Measurements from ENCODE around the gene LBX1.

Gene LBX1

DNA sequence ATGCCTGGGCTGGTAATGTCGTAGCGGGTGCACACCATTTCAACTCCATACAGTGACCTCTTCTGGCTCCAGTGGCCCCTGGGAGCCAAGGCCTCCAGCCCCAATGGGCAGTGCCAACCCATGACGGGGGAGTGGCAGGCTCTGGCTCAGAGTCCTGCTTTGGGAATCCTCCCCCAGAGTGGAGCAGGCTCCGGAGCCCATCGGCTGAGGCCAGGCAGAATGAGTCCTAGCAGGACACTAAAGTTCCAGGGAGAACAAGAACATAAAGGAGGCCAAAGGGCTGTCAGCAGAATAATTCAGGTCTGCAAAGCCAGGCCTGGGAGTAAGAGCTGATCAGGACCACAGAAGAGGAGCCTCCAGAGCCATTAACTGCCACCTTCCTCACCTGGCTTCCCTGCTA lies 33.3 kb downstream of the LBX1 start:
- Histone ChIP-seq H3K27ac (no peak overlapping the region), H3K36me3 (no peaks in the 10 kb centered on the region), H3K9me3 (no peaks in the 10 kb centered on the region), H3K27me3 (peaks cover 0 to 64% of the 10 kb centered on the region in 2 donors), H3K4me1 (no peaks in the 10 kb centered on the region), H3K4me3 (no peak overlapping the region)
- TF ChIP-seq, protein P1, sequence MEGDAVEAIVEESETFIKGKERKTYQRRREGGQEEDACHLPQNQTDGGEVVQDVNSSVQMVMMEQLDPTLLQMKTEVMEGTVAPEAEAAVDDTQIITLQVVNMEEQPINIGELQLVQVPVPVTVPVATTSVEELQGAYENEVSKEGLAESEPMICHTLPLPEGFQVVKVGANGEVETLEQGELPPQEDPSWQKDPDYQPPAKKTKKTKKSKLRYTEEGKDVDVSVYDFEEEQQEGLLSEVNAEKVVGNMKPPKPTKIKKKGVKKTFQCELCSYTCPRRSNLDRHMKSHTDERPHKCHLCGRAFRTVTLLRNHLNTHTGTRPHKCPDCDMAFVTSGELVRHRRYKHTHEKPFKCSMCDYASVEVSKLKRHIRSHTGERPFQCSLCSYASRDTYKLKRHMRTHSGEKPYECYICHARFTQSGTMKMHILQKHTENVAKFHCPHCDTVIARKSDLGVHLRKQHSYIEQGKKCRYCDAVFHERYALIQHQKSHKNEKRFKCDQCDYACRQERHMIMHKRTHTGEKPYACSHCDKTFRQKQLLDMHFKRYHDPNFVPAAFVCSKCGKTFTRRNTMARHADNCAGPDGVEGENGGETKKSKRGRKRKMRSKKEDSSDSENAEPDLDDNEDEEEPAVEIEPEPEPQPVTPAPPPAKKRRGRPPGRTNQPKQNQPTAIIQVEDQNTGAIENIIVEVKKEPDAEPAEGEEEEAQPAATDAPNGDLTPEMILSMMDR (IDR thresholded peaks at IDR 0.05): no peak
- intact Hi-C loops (cut with DNase I; ENCODE audit: low total_unique reads): no loop called here
- DNase-seq: no peak

DNA sequence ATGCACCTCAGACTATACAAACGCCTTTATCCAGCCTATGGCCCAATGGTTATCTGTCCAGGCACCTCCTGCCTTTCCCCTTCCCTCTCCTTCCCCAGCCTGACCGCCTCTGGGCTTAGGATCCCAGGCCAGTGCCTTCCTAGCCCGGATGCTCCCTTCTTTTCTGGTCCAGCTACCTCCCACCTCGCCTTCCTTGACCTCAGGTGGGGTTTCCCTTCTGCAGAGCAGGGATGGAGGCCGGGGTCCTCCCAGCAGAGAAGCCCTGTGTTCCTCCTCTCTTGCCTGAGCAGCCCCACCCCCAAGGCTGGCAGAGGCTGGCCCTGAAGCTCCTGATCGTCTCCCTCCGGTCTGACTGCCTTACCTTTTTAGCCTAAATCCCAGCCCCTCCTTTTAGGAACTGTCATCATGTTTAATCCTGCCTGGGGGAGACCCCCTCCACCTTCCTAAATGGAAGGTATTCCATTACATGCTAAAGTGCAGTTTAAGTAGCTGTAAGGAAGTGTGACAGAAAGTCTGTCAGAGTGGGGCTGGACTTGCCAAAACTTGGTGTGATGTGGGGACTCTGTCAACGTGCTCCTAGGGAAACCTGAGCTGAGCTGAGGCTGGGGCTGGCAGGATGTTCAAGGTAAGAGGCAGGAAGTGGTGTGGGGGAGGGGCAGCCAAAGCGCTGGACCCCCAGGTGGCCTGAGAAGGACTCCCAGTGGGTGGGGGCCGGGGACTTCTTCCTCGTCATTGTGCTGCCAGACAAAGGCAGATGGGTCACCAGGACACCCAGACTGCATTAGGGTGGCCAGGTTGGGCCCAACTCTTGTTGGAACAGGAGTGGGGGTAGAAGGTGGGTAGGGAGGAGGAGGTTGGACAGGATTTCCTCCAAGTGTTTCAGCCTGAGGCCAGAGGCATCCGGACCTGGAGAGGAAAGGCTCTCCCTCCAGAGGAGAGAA lies 39.5 kb downstream of the LBX1 start:
- no peaks in the 10 kb centered on the region for H3K36me3 ChIP-seq
- intact Hi-C loops (cut with DNase I; ENCODE audit: low total_unique reads): no loop called here
- no peak overlapping the region for H3K27ac ChIP-seq
- no peaks in the 10 kb centered on the region for H3K4me1 ChIP-seq
- DNase-seq: no peak
- H3K4me3 ChIP-seq: no peak overlapping the region
- TF ChIP-seq, protein P1 (IDR thresholded peaks at IDR 0.05): no peak
- H3K27me3 ChIP-seq: peaks cover 0 to 45% of the 10 kb centered on the region in 2 donors
- H3K9me3 ChIP-seq: no peaks in the 10 kb centered on the region

DNA sequence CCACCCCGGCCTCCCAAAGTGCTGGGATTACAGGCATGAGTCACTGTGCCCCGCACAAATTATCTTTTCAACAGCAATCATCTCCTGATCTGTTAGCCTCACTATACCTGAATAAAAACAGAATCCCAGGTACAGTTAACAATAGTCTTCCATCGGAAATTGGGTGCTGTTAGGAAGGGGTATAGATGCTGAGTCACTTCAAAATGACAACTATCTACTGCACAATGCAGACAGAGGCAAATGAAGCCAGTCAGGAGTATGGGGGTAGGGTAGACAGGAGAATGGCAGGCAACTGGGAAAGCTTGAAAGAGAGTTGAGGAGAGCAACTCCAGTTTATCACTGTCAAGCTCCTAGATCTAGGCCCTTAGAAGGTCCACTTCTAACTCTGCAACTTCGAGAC lies 40.3 kb downstream of the LBX1 start:
- no peaks in the 10 kb centered on the region for H3K4me1 ChIP-seq
- H3K27ac ChIP-seq: no peak overlapping the region
- intact Hi-C loops (cut with DNase I; ENCODE audit: low total_unique reads): no loop called here
- H3K36me3 ChIP-seq: no peaks in the 10 kb centered on the region
- H3K4me3 ChIP-seq: no peak overlapping the region
- TF ChIP-seq, protein P1 (IDR thresholded peaks at IDR 0.05): no peak
- peaks cover 0 to 40% of the 10 kb centered on the region in 2 donors for H3K27me3 ChIP-seq
- H3K9me3 ChIP-seq: no peaks in the 10 kb centered on the region
- no peak for DNase-seq

DNA sequence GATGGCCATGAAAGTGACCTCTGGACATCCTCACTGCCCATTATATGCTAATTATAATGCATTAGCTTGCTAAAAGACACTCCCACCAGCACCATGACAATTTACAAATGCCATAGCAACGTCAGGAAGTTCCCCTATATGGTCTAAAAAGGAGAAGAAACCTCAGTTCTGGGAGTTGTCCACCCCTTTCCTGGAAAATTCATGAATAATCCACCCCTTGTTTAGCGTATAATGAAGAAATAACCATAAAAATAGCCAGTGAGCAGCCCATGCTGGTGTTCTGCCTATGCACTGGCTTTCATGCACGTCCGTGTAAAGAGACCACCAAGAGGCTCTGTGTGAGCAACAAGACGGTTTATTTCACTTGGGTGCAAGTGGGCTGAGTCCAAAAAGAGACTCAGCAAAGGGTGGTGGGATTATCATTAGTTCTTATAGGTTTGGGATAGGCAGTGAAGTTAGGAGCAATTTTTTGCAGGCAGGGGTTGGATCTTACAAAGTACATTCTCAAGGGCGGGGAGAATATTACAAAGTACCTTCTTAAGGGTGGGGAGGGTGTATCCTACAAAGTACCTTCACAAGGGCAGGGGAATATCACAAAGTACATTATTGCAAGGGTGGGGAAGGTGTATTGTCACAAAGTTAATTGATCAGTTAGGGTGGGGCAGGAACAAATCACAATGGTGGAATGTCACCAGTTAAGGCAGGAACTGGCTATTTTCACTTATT lies 45.6 kb downstream of the LBX1 start:
- intact Hi-C loops (cut with DNase I; ENCODE audit: low total_unique reads): no loop called here
- Histone ChIP-seq H3K4me1 (no peaks in the 10 kb centered on the region), H3K4me3 (no peak overlapping the region), H3K9me3 (no peaks in the 10 kb centered on the region), H3K27ac (no peak overlapping the region), H3K36me3 (no peaks in the 10 kb centered on the region), H3K27me3 (peaks cover 0 to 26% of the 10 kb centered on the region in 2 donors)
- DNase-seq: no peak
- TF ChIP-seq, protein P1 (IDR thresholded peaks at IDR 0.05): no peak

DNA sequence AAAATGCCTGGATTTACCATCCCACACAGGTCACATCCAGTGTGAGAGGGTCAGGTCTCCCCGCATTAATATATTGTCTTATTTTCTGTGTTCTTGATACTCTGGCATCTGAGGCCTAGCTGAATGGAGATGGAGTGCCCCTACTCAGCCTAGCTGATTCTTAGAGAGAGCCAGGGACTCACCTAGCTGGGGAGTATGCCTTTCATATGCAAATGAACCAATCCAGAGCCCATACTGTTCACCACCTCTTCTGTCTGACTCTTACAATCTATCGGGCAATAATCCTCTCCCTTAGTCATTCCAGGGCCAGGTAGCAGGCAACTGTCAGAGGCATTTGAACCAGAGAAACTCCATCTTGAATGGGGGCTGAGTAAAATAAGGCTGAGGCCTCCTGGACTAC lies 46.3 kb downstream of the LBX1 start:
- DNase-seq: no peak
- TF ChIP-seq, protein P1 (IDR thresholded peaks at IDR 0.05): no peak
- no peaks in the 10 kb centered on the region for H3K36me3 ChIP-seq

More for the DNA sequence above, 46.3 kb downstream of the LBX1 start:
- H3K4me3 ChIP-seq: no peak overlapping the region
- H3K9me3 ChIP-seq: no peaks in the 10 kb centered on the region
- intact Hi-C loops (cut with DNase I; ENCODE audit: low total_unique reads): no loop called here
- peaks cover 0 to 26% of the 10 kb centered on the region in 2 donors for H3K27me3 ChIP-seq
- H3K27ac ChIP-seq: no peak overlapping the region
- no peaks in the 10 kb centered on the region for H3K4me1 ChIP-seq

All from tibial artery (tissue), 4 donors.